BLaER1 treated with 17β-estradiol and CSF1 and Interleukin-3, amounts not matched to agents 10 nM and 100 nM (cell line): ENCODE data around the gene FUT8.
A peak's percentile ranks its signal among the peaks of the same experiment; 100 is the strongest.

ENCODE experiments used
- H3K27ac ChIP-seq, 11 experiments: shearing (Covaris generic); formaldehyde crosslinking; 2 replicates each; pipeline ENCODE4 v1.8.1; 2022
- H3K27me3 ChIP-seq, 11 experiments: shearing (Covaris generic); formaldehyde crosslinking; 2 replicates each; pipeline ENCODE4 v1.8.1; 2022
- H3K36me3 ChIP-seq, 11 experiments: shearing (Covaris generic); formaldehyde crosslinking; 2 replicates each; pipeline ENCODE4 v1.8.1; 2022
- H3K4me1 ChIP-seq, 10 experiments: shearing (Covaris generic); formaldehyde crosslinking; 2 replicates each; pipeline ENCODE4 v1.8.1; 2022
- H3K4me2 ChIP-seq, 11 experiments: shearing (Covaris generic); formaldehyde crosslinking; 2 replicates each; pipeline ENCODE4 v1.8.1; 2022
- H3K4me3 ChIP-seq, 10 experiments: shearing (Covaris generic); formaldehyde crosslinking; 2 replicates each; pipeline ENCODE4 v1.8.1; 2022
- H3K9ac ChIP-seq, 11 experiments: shearing (Covaris generic); formaldehyde crosslinking; 2 replicates each; pipeline ENCODE4 v1.8.1; 2022
- H3K9me3 ChIP-seq, 11 experiments: shearing (Covaris generic); formaldehyde crosslinking; replicated peaks in 1 of 11; 2 replicates each; pipeline ENCODE4 v1.8.1; 2022
- H4K20me1 ChIP-seq, 11 experiments: shearing (Covaris generic); formaldehyde crosslinking; 2 replicates each; pipeline ENCODE4 v1.8.1; 2022
- Cebpa-rat ChIP-seq, 11 experiments: shearing (Covaris generic); IDR thresholded peaks; 2 replicates each; pipeline ENCODE4 v1.8.1; 2022

FUT8 gene

GRCh38 chr14:65387171-65387570, 25.4 kb upstream of the FUT8 start:
- H3K36me3 ChIP-seq = no peaks in the 10 kb centered on the region
- no peaks in the 10 kb centered on the region for H3K27me3 ChIP-seq
- no peaks in the 10 kb centered on the region for H4K20me1 ChIP-seq
- no peak overlapping the region for H3K27ac ChIP-seq
- no peak overlapping the region for H3K4me2 ChIP-seq
- no peak overlapping the region for H3K9ac ChIP-seq
- H3K9me3 ChIP-seq = no peaks in the 10 kb centered on the region
- H3K4me1 ChIP-seq = no peaks in the 10 kb centered on the region
- TF ChIP-seq Cebpa-rat (IDR thresholded peaks at IDR 0.05) = no peak
- H3K4me3 ChIP-seq = no peak overlapping the region

GRCh38 chr14:65387628-65388027, 24.9 kb upstream of the FUT8 start:
- no peak overlapping the region for H3K4me2 ChIP-seq
- H3K4me1 ChIP-seq = no peaks in the 10 kb centered on the region
- H4K20me1 ChIP-seq = no peaks in the 10 kb centered on the region
- no peak for TF ChIP-seq Cebpa-rat (IDR thresholded peaks at IDR 0.05)
- H3K36me3 ChIP-seq = no peaks in the 10 kb centered on the region
- H3K4me3 ChIP-seq = no peak overlapping the region
- H3K9me3 ChIP-seq = peaks cover 0 to 3% (median 0%) of the 10 kb centered on the region in 11 experiments; a peak in 2 of 22 replicates
- no peak overlapping the region for H3K9ac ChIP-seq
- no peaks in the 10 kb centered on the region for H3K27me3 ChIP-seq
- no peak overlapping the region for H3K27ac ChIP-seq

- no peaks in the 10 kb centered on the region for H3K27me3 ChIP-seq
- H3K27ac ChIP-seq = no peak overlapping the region
- no peak for TF ChIP-seq Cebpa-rat (IDR thresholded peaks at IDR 0.05)
- no peaks in the 10 kb centered on the region for H4K20me1 ChIP-seq
- H3K4me2 ChIP-seq = no peak overlapping the region
- no peak overlapping the region for H3K9ac ChIP-seq
- peaks cover 38 to 49% (median 43%) of the 10 kb centered on the region in 11 experiments for H3K9me3 ChIP-seq
- no peaks in the 10 kb centered on the region for H3K4me1 ChIP-seq
- H3K36me3 ChIP-seq = peaks cover 0 to 12% (median 0%) of the 10 kb centered on the region in 11 experiments; a peak in 6 of 22 replicates
- no peak overlapping the region for H3K4me3 ChIP-seq
Observed at GRCh38 chr14:65392296-65392695, 20.2 kb upstream of the FUT8 start.

- Histone ChIP-seq H3K9me3 (peaks cover 38 to 53% (median 43%) of the 10 kb centered on the region in 11 experiments), H3K27me3 (no peaks in the 10 kb centered on the region), H3K4me2 (no peak overlapping the region), H3K4me3 (no peak overlapping the region), H3K9ac (no peak overlapping the region), H3K36me3 (peaks cover 0 to 12% (median 0%) of the 10 kb centered on the region in 11 experiments; a peak in 6 of 22 replicates), H3K27ac (no peak overlapping the region), H3K4me1 (no peaks in the 10 kb centered on the region), H4K20me1 (no peaks in the 10 kb centered on the region)
- no peak for TF ChIP-seq Cebpa-rat (IDR thresholded peaks at IDR 0.05)
Observed at GRCh38 chr14:65396082-65396910, 16.2 kb upstream of the FUT8 start.

GRCh38 chr14:65403231-65403630, 9.3 kb upstream of the FUT8 start:
- TF ChIP-seq Cebpa-rat (IDR thresholded peaks at IDR 0.05) = no peak
- H3K4me1 ChIP-seq = peaks cover 0 to 5% (median 0%) of the 10 kb centered on the region in 10 experiments; a peak in 2 of 20 replicates
- no peak overlapping the region for H3K4me2 ChIP-seq
- no peak overlapping the region for H3K27ac ChIP-seq
- H3K4me3 ChIP-seq = no peak overlapping the region
- H3K27me3 ChIP-seq = no peaks in the 10 kb centered on the region
- no peak overlapping the region for H3K9ac ChIP-seq
- H4K20me1 ChIP-seq = no peaks in the 10 kb centered on the region
- H3K9me3 ChIP-seq = no peaks in the 10 kb centered on the region
- H3K36me3 ChIP-seq = no peaks in the 10 kb centered on the region

- Histone ChIP-seq H3K4me1 (peaks cover 0 to 11% (median 6%) of the 10 kb centered on the region in 10 experiments; a peak in 9 of 20 replicates), H3K27me3 (no peaks in the 10 kb centered on the region), H3K27ac (no peak overlapping the region), H3K4me3 (no peak overlapping the region), H3K36me3 (no peaks in the 10 kb centered on the region), H3K9me3 (no peaks in the 10 kb centered on the region), H3K4me2 (no peak overlapping the region), H4K20me1 (no peaks in the 10 kb centered on the region; a peak in 1 of 22 replicates), H3K9ac (no peak overlapping the region)
- TF ChIP-seq Cebpa-rat (IDR thresholded peaks at IDR 0.05) = no peak
Observed at GRCh38 chr14:65408113-65408512, 4.4 kb upstream of the FUT8 start.

GRCh38 chr14:65410640-65411039, 1.9 kb upstream of the FUT8 start:
- peaks cover 0 to 19% (median 15%) of the 10 kb centered on the region in 11 experiments; a peak in 10 of 22 replicates for H4K20me1 ChIP-seq
- H3K4me2 ChIP-seq = peak overlapping the region in 2 of 11 experiments; percentile 80; a peak in 2 of 22 replicates
- H3K27me3 ChIP-seq = no peaks in the 10 kb centered on the region
- no peaks in the 10 kb centered on the region for H3K9me3 ChIP-seq
- no peaks in the 10 kb centered on the region for H3K36me3 ChIP-seq
- no peak for TF ChIP-seq Cebpa-rat (IDR thresholded peaks at IDR 0.05)
- H3K4me3 ChIP-seq = no peak overlapping the region
- no peak overlapping the region for H3K27ac ChIP-seq
- peaks cover 7 to 23% (median 19%) of the 10 kb centered on the region in 10 experiments; a peak in 18 of 20 replicates for H3K4me1 ChIP-seq
- H3K9ac ChIP-seq = no peak overlapping the region

GRCh38 chr14:65411656-65412031, 886 bp upstream of the FUT8 start:
- H3K27ac ChIP-seq = peak overlapping the region; percentile 66 to 91 (median 85)
- no peaks in the 10 kb centered on the region for H3K9me3 ChIP-seq
- peaks cover 7 to 23% (median 18%) of the 10 kb centered on the region in 10 experiments; a peak in 18 of 20 replicates for H3K4me1 ChIP-seq
- peak overlapping the region; percentile 82 to 91 (median 86) for H3K9ac ChIP-seq
- peak overlapping the region; percentile 72 to 85 (median 80) for H3K4me2 ChIP-seq
- H3K4me3 ChIP-seq = peak overlapping the region; percentile 78 to 96 (median 85)
- peaks cover 0 to 26% (median 15%) of the 10 kb centered on the region in 11 experiments; a peak in 11 of 22 replicates for H4K20me1 ChIP-seq
- H3K36me3 ChIP-seq = no peaks in the 10 kb centered on the region
- no peaks in the 10 kb centered on the region for H3K27me3 ChIP-seq
- no peak for TF ChIP-seq Cebpa-rat (IDR thresholded peaks at IDR 0.05)

GRCh38 chr14:65412856-65413738, 567 bp downstream of the FUT8 start:
- H3K4me3 ChIP-seq = peak overlapping the region; percentile 78 to 96 (median 85)
- TF ChIP-seq Cebpa-rat (IDR thresholded peaks at IDR 0.05) = no peak
- peaks cover 0 to 30% (median 15%) of the 10 kb centered on the region in 11 experiments; a peak in 11 of 22 replicates for H4K20me1 ChIP-seq
- H3K9ac ChIP-seq = peak overlapping the region; percentile 82 to 91 (median 86)
- H3K9me3 ChIP-seq = no peaks in the 10 kb centered on the region
- H3K4me2 ChIP-seq = peak overlapping the region; percentile 82 to 98 (median 89)
- H3K36me3 ChIP-seq = no peaks in the 10 kb centered on the region
- no peaks in the 10 kb centered on the region for H3K27me3 ChIP-seq
- peaks cover 7 to 23% (median 18%) of the 10 kb centered on the region in 10 experiments; a peak in 18 of 20 replicates for H3K4me1 ChIP-seq
- H3K27ac ChIP-seq = peak overlapping the region; percentile 3 to 91 (median 85); a peak in 21 of 22 replicates
